Measurements from ENCODE around the gene UST.
A peak's percentile ranks its signal among the peaks of the same experiment; 100 is the strongest.

UST gene

GRCh38 chr6:148746363-148747144, at the start of gene UST:
Gene UST, plus strand, starts transcription at chr6:148747030. Its CDS starts 401 bp downstream, at chr6:148747431.
- peak; percentile 79 for DNase-seq

DNA sequence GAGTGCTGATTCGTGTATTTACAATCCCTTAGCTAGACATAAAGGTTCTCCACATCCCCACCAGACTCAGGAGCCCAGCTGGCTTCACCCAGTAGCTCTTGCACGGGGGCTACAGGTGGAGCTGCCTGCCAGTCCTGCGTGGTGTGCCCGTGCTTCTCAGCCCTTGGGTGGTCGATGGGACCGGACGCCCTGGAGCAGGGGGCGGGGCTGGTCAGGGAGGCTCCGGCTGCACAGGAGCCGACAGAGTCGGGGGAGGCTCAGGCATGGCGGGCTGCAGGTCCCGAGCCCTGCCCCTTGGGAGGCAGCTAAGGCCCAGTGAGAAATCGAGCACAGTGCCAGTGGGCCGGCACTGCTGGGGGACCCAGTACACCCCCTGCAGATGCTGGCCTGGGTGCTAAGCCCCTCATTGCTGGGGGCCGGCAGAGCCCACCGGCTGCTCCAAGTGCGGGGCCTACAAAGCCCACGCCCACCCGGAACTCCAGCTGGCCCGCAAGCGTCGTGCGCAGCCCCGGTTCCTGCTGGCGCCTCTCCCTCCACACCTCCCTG, 48.9 kb upstream of the UST start:
- no peak for DNase-seq

DNA sequence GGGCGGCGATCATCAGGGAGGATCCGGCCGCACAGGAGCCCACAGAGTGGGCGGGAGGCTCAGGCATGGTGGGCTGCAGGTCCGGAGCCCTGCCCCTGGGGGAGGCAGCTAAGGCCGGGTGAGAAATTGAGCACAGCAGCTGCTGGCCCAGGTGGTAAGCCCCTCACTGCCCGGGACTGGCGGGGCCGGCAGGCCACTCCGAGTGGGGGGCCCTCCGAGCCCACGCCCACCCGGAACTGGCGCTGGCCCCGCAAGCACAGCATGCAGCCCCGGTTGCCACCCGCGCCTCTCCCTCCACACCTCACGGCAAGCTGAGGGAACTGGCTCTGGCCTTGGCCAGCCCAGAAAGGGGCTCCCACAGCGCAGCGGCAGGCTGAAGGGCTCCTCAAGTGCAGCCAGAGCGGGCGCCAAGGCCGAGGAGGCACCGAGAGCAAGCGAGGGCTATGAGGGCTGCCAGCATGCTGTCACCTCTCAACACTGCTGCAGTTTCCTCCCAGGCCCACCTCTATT, 48.1 kb upstream of the UST start:
- no peak for DNase-seq

GRCh38 chr6:148700047-148700715, 46.6 kb upstream of the UST start:
- DNase-seq = no peak

DNA sequence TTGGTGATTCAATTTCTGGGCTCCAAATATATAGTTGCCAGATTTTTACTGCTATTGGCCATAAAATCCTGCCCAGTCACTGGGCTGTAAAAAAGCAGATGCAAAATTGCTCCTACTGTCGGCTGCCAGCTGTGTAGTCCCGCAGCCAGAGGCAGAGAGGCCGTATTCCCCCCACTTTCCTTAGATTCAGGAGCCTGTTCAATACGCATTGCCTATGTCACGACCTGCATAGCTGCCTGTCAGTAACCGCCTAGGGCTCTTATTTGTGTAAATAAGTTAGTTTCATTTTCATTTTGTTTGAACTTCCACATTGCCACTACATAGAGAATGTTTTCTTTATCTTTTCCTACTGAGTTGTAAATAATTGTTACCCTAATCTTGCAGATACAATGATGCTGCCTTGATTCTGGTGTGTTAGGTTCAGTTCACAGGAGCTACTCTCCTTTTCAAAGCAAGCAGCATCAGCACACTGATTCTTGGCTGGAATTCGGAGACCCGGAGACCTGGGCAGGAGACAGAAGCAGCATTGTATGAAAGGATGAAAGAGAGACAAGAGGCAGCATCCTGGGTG, 46.0 kb upstream of the UST start:
- DNase-seq = no peak

GRCh38 chr6:148701375-148701774, 45.5 kb upstream of the UST start:
- DNase-seq = no peak

GRCh38 chr6:148703900-148704299, 42.9 kb upstream of the UST start:
- no peak for DNase-seq

GRCh38 chr6:148704400-148705246, 42.2 kb upstream of the UST start:
- peak; percentile 8 for DNase-seq

GRCh38 chr6:148708707-148709106, 38.1 kb upstream of the UST start:
- no peak for DNase-seq

GRCh38 chr6:148709577-148709976, 37.3 kb upstream of the UST start:
- DNase-seq = no peak

- no peak for DNase-seq
Observed at GRCh38 chr6:148711833-148712654, 34.8 kb upstream of the UST start.

- no peak for DNase-seq
Observed at GRCh38 chr6:148713033-148713738, 33.6 kb upstream of the UST start.

- DNase-seq = no peak
Observed at GRCh38 chr6:148713921-148714320, 32.9 kb upstream of the UST start.

GRCh38 chr6:148716811-148717210, 30.0 kb upstream of the UST start:
- no peak for DNase-seq

DNA sequence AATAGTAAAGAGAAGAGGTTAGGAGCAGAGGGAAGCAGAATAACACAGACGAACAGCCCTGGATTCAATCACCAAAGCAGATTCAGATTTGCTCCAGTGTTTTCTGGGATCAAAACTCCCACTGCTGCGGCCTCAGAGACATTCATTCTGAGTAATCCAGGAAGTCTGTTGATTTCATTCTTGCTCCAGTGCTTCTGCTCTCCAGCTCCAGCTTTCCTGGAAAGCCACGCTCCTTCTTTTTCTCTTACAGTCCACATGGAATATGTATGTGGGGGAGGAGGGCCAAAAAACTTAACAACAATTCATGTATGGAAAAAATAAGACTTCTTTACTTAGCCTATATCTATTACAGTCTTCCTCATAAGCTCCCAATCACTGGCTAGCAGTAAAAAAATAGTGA, 26.4 kb upstream of the UST start:
- DNase-seq = no peak

- DNase-seq = no peak
Observed at GRCh38 chr6:148720897-148721296, 25.9 kb upstream of the UST start.

DNA sequence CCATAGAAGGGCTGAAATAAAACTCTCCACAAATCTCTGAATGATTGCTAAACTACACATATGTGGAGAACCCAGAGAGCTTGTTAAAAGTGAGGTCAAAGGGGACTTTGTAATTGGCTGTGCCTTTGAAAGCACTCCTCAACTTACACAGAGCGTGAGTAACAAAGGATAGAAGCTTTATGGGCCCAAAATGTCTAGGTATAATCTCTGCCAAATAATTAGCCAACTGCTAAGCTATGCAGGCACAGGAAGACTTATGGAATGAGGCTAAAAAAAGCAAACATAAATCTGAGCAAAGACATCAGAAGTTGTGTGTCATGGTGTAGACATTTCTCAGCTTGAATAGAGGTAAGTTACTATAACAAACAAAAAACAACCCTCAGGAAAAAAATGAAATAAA, 23.3 kb upstream of the UST start:
- no peak for DNase-seq

DNA sequence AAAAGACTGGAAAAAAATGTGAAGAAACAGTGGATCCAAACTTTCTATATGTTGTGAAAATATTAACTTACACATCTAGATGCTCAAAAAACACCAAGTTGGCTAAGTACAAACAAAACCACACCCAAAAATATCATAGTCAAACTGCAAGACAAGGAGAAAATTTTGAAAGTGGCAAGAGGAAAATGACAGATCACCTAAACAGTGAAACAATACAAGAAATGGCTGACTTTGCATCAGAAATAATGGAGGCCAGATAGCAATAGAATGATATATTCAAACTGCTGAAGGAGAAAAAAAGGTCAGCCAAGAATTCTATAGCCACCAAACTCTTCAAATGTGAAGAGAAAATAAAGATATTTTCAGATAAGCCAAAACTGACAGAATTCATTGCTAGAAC, 22.4 kb upstream of the UST start:
- no peak for DNase-seq

- DNase-seq = no peak
Observed at GRCh38 chr6:148727104-148727503, 19.7 kb upstream of the UST start.

DNA sequence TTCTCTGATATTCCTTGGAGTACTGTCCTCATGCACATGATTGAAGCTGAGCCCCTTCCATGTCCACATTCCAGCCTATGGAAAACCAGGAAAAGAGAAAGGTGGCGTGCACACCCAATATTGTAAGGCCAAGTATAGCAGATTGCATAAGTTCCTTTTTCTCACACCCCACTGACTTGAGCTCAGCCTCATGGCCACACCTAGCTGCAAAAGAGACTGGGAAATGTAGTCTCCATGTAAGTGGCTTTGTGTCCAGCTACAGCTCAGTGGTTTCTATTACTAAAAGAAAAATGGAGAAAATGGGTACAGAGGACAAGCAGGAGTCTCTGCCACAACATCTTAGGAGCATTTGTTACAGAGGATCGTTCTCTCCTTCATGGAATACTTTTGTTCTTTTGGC, 10.8 kb upstream of the UST start:
- DNase-seq = no peak

DNA sequence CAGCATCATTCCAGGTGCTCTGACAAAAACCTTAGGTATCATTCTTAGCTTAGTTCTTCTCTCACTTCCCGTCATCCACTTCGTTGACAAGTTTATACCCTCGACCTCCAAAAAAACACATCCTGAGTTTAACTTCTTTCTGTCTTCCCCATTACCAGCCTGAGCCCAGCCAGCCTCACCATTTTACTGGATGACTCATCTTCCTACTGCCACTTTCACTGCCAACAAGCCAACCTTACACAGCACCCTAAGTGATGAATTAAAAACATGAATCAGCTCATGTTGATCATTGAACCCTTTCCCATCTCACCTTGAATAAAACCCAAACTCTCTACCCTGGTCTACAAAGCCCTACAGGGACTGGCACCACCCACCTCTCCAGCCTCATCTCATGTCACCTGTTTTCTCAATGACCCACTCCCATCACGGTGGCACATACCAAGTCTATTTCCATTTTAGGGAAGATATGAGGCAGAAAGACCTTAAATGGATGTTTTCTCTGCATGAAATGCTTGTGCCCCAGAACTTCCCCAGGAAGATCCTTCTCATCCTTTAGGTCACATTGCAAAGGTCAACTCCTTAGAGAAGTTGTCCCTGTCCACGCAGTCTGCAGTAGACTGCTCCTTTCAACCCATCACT, 9.9 kb upstream of the UST start:
- DNase-seq = no peak

All from GDM1 (cell line).